ENCODE measurements around the gene ACAP2.
"Not testable (repeated sequence)": the region's sequence is repeated elsewhere in the genome, so short reads cannot be mapped to it uniquely, and the experiment has no call there.

Gene ACAP2

GRCh38 chr3:195241592-195242355 is 201.0 kb downstream of the ACAP2 start:
- no peak for DNase-seq

- DNase-seq: no peak
Measured at GRCh38 chr3:195240939-195241338, 201.9 kb downstream of the ACAP2 start.

GRCh38 chr3:195240171-195240701 is 202.6 kb downstream of the ACAP2 start:
- DNase-seq: no peak

- no peak for DNase-seq
Measured at GRCh38 chr3:195239121-195239520, 203.7 kb downstream of the ACAP2 start.

- DNase-seq: no peak
Measured at GRCh38 chr3:195238586-195239118, 204.2 kb downstream of the ACAP2 start.

GRCh38 chr3:195238081-195238571 is 204.7 kb downstream of the ACAP2 start:
- no peak for DNase-seq

- no peak for DNase-seq
Measured at GRCh38 chr3:195236801-195237570, 205.8 kb downstream of the ACAP2 start.

- no peak for DNase-seq
Measured at GRCh38 chr3:195236076-195236798, 206.6 kb downstream of the ACAP2 start.

- DNase-seq: no peak
Measured at GRCh38 chr3:195230244-195230643, 212.6 kb downstream of the ACAP2 start.

- DNase-seq: not testable (repeated sequence)
Measured at GRCh38 chr3:195228886-195229285, 213.9 kb downstream of the ACAP2 start.

GRCh38 chr3:195227871-195228270 is 214.9 kb downstream of the ACAP2 start:
- no peak for DNase-seq

GRCh38 chr3:195226900-195227447 is 215.8 kb downstream of the ACAP2 start:
- no peak for DNase-seq

GRCh38 chr3:195226445-195226844 is 216.4 kb downstream of the ACAP2 start:
- DNase-seq: no peak

GRCh38 chr3:195224980-195225580 is 217.7 kb downstream of the ACAP2 start:
- DNase-seq: no peak

Data from activated CD4-positive, alpha-beta T cell treated with anti-CD3 and anti-CD28 coated beads, Interleukin-2, amount 50 U/mL, for 4 hours (primary cell).